BLaER1 (cell line): Measurements from ENCODE around the gene ZFYVE19.
A peak's percentile ranks its signal among the peaks of the same experiment; 100 is the strongest.

ENCODE experiments used
- H3K27ac ChIP-seq: shearing (Covaris generic); formaldehyde crosslinking; 2 replicates; pipeline ENCODE4 v1.8.1; 2022
- H3K27me3 ChIP-seq: shearing (Covaris generic); formaldehyde crosslinking; 2 replicates; pipeline ENCODE4 v1.8.1; 2022
- H3K36me3 ChIP-seq: shearing (Covaris generic); formaldehyde crosslinking; 2 replicates; pipeline ENCODE4 v1.8.1; 2022
- H3K4me1 ChIP-seq: shearing (Covaris generic); formaldehyde crosslinking; 2 replicates; pipeline ENCODE4 v1.8.1; 2022
- H3K4me2 ChIP-seq: shearing (Covaris generic); formaldehyde crosslinking; 2 replicates; pipeline ENCODE4 v1.8.1; 2022
- H3K4me3 ChIP-seq: shearing (Covaris generic); formaldehyde crosslinking; 2 replicates; pipeline ENCODE4 v1.8.1; 2022
- H3K9ac ChIP-seq: shearing (Covaris generic); formaldehyde crosslinking; 2 replicates; pipeline ENCODE4 v1.8.1; 2022
- H3K9me3 ChIP-seq: shearing (Covaris generic); formaldehyde crosslinking; 2 replicates; pipeline ENCODE4 v1.8.1; 2022
- H4K20me1 ChIP-seq: shearing (Covaris generic); formaldehyde crosslinking; 2 replicates; pipeline ENCODE4 v1.8.1; 2022
- Cebpa-rat ChIP-seq: shearing (Covaris generic); IDR thresholded peaks from 2 replicates; pipeline ENCODE4 v1.8.1; 2022

ZFYVE19 gene

GRCh38 chr15:40807028-40807887 lies at the start of gene ZFYVE19, which contains the start of gene DNAJC17:
Gene ZFYVE19, plus strand, starts transcription at chr15:40807089. Its CDS starts 501 bp downstream, at chr15:40807590.
Gene DNAJC17, minus strand, starts transcription at chr15:40807473. Its CDS starts 27 bp downstream, at chr15:40807446.
- peak within 1 kb of the TSS; percentile 89 for H3K4me2 ChIP-seq
- no peaks in the 10 kb centered on the region for H4K20me1 ChIP-seq
- H3K36me3 ChIP-seq = peaks cover 22% of the 10 kb centered on the region; the same call in 1 of the 2 replicates
- peaks cover 25% of the 10 kb centered on the region for H3K4me1 ChIP-seq
- H3K27ac ChIP-seq = peak within 1 kb of the TSS; percentile 92
- H3K4me3 ChIP-seq = peak within 1 kb of the TSS; percentile 82
- peak within 1 kb of the TSS; percentile 92 for H3K9ac ChIP-seq
- H3K27me3 ChIP-seq = no peaks in the 10 kb centered on the region
- no peaks in the 10 kb centered on the region for H3K9me3 ChIP-seq
- no peak for TF ChIP-seq Cebpa-rat

GRCh38 chr15:40759961-40760360 lies 46.9 kb upstream of the ZFYVE19 start:
- H3K4me2 ChIP-seq = no peak overlapping the region; the same call in 1 of the 2 replicates
- no peak overlapping the region for H3K9ac ChIP-seq
- H3K4me1 ChIP-seq = peaks cover 62% of the 10 kb centered on the region
- no peaks in the 10 kb centered on the region for H3K36me3 ChIP-seq
- no peak overlapping the region for H3K27ac ChIP-seq
- H3K27me3 ChIP-seq = peaks cover 7% of the 10 kb centered on the region; the same call in 1 of the 2 replicates
- TF ChIP-seq Cebpa-rat = no peak
- no peaks in the 10 kb centered on the region for H3K9me3 ChIP-seq
- no peak overlapping the region for H3K4me3 ChIP-seq
- H4K20me1 ChIP-seq = no peaks in the 10 kb centered on the region

- Histone ChIP-seq H3K27me3 (peaks cover 7% of the 10 kb centered on the region; the same call in 1 of the 2 replicates), H3K9me3 (no peaks in the 10 kb centered on the region), H3K36me3 (0 out of 2 replicates have a peak, but pooled peaks cover 11% of the 10 kb centered on the region), H3K27ac (peak overlapping the region; percentile 83), H4K20me1 (peaks cover 23% of the 10 kb centered on the region; the same call in 1 of the 2 replicates), H3K4me1 (peaks cover 68% of the 10 kb centered on the region), H3K4me3 (peak overlapping the region; percentile 78), H3K4me2 (peak overlapping the region; percentile 99), H3K9ac (peak overlapping the region; percentile 77)
- TF ChIP-seq Cebpa-rat = no peak
These were observed 43.7 kb upstream of the ZFYVE19 start for GRCh38 chr15:40762919-40763800.

- TF ChIP-seq Cebpa-rat = no peak
- Histone ChIP-seq H3K4me1 (peaks cover 75% of the 10 kb centered on the region), H4K20me1 (peaks cover 30% of the 10 kb centered on the region; the same call in 1 of the 2 replicates), H3K27ac (peak within 1 kb of the TSS; percentile 83), H3K9ac (peak within 1 kb of the TSS; percentile 77), H3K27me3 (peaks cover 7% of the 10 kb centered on the region; the same call in 1 of the 2 replicates), H3K4me2 (peak within 1 kb of the TSS; percentile 99), H3K9me3 (no peaks in the 10 kb centered on the region), H3K36me3 (0 out of 2 replicates have a peak, but pooled peaks cover 11% of the 10 kb centered on the region), H3K4me3 (peak within 1 kb of the TSS; percentile 78)
These were observed 42.9 kb upstream of the ZFYVE19 start, which contains the start of gene GCHFR for GRCh38 chr15:40763801-40764628. Gene GCHFR, plus strand, starts transcription at chr15:40764068. Its CDS starts 113 bp downstream, at chr15:40764181.

GRCh38 chr15:40764629-40765103 lies 42.2 kb upstream of the ZFYVE19 start:
- H4K20me1 ChIP-seq = peaks cover 36% of the 10 kb centered on the region; the same call in 1 of the 2 replicates
- no peak for TF ChIP-seq Cebpa-rat
- H3K27me3 ChIP-seq = peaks cover 7% of the 10 kb centered on the region; the same call in 1 of the 2 replicates
- no peaks in the 10 kb centered on the region for H3K9me3 ChIP-seq
- H3K4me1 ChIP-seq = peaks cover 81% of the 10 kb centered on the region
- H3K36me3 ChIP-seq = 0 out of 2 replicates have a peak, but pooled peaks cover 11% of the 10 kb centered on the region
- H3K27ac ChIP-seq = peak overlapping the region; percentile 83
- H3K4me2 ChIP-seq = peak overlapping the region; percentile 99
- peak overlapping the region; percentile 77 for H3K9ac ChIP-seq
- H3K4me3 ChIP-seq = peak overlapping the region; percentile 78

- peaks cover 53% of the 10 kb centered on the region; the same call in 1 of the 2 replicates for H4K20me1 ChIP-seq
- H3K4me2 ChIP-seq = peak overlapping the region; percentile 99
- no peak overlapping the region for H3K4me3 ChIP-seq
- H3K4me1 ChIP-seq = peaks cover 88% of the 10 kb centered on the region
- TF ChIP-seq Cebpa-rat = no peak
- H3K36me3 ChIP-seq = 0 out of 2 replicates have a peak, but pooled peaks cover 11% of the 10 kb centered on the region
- peak overlapping the region; percentile 20; the same call in 1 of the 2 replicates for H3K27ac ChIP-seq
- H3K27me3 ChIP-seq = peaks cover 7% of the 10 kb centered on the region; the same call in 1 of the 2 replicates
- 0 out of 2 replicates have a peak overlapping the region, but pooled peaks have one; percentile 80 for H3K9ac ChIP-seq
- no peaks in the 10 kb centered on the region for H3K9me3 ChIP-seq
These were observed 40.6 kb upstream of the ZFYVE19 start for GRCh38 chr15:40766194-40766815.

GRCh38 chr15:40766906-40767837 lies 39.7 kb upstream of the ZFYVE19 start:
- Histone ChIP-seq H3K4me1 (peaks cover 96% of the 10 kb centered on the region), H4K20me1 (peaks cover 61% of the 10 kb centered on the region; the same call in 1 of the 2 replicates), H3K36me3 (0 out of 2 replicates have a peak, but pooled peaks cover 11% of the 10 kb centered on the region), H3K27ac (peak overlapping the region; percentile 95), H3K9me3 (no peaks in the 10 kb centered on the region), H3K9ac (peak overlapping the region; percentile 80; the same call in 1 of the 2 replicates), H3K4me3 (peak overlapping the region; percentile 59), H3K27me3 (peaks cover 7% of the 10 kb centered on the region; the same call in 1 of the 2 replicates), H3K4me2 (peak overlapping the region; percentile 99)
- no peak for TF ChIP-seq Cebpa-rat
